ENCODE results near the gene GAL.

Gene GAL

GRCh38 chr11:68659158-68659921 lies 25.0 kb upstream of the GAL start:
- FAIRE-seq, result no peak

GRCh38 chr11:68660066-68660810 lies 24.1 kb upstream of the GAL start:
- FAIRE-seq, result no peak

GRCh38 chr11:68661014-68661413 lies 23.3 kb upstream of the GAL start:
- no peak for FAIRE-seq

GRCh38 chr11:68661697-68662603 lies 22.4 kb upstream of the GAL start:
- no peak for FAIRE-seq

GRCh38 chr11:68663482-68664010 lies 20.8 kb upstream of the GAL start:
- FAIRE-seq, result no peak

GRCh38 chr11:68664141-68664540 lies 20.2 kb upstream of the GAL start:
- no peak for FAIRE-seq

- no peak for FAIRE-seq
Measured at GRCh38 chr11:68664906-68665305, 19.4 kb upstream of the GAL start.

- FAIRE-seq, result no peak
Measured at GRCh38 chr11:68665436-68665835, 18.9 kb upstream of the GAL start.

GRCh38 chr11:68666849-68667248 lies 17.5 kb upstream of the GAL start:
- FAIRE-seq, result no peak

- FAIRE-seq, result no peak
Measured at GRCh38 chr11:68667511-68668500, 16.5 kb upstream of the GAL start.

GRCh38 chr11:68669301-68670090 lies 14.8 kb upstream of the GAL start:
- FAIRE-seq, result no peak

GRCh38 chr11:68670208-68670992 lies 13.9 kb upstream of the GAL start:
- no peak for FAIRE-seq

GRCh38 chr11:68673306-68673945 lies 10.9 kb upstream of the GAL start:
- no peak for FAIRE-seq

GRCh38 chr11:68673991-68674390 lies 10.4 kb upstream of the GAL start:
- no peak for FAIRE-seq

GRCh38 chr11:68674461-68674860 lies 9.9 kb upstream of the GAL start:
- FAIRE-seq, result no peak

- no peak for FAIRE-seq
Measured at GRCh38 chr11:68677432-68677831, 6.9 kb upstream of the GAL start.

GRCh38 chr11:68678031-68678441 lies 6.3 kb upstream of the GAL start:
- no peak for FAIRE-seq

- no peak for FAIRE-seq
Measured at GRCh38 chr11:68680541-68681231, 3.7 kb upstream of the GAL start.

GRCh38 chr11:68682531-68682961 lies 1.8 kb upstream of the GAL start:
- no peak for FAIRE-seq

All from colon (tissue), 2 donors.